Omental fat pad (tissue), 4 donors: ENCODE results near the gene OBSCN. TPM values are rescaled to one million over a fixed set of nuclear protein-coding genes. Genes with fewer than 3 reads are reported as not detected.
A peak's percentile ranks its signal among the peaks of the same experiment; 100 is the strongest.

Source experiments
- ATAC-seq: fragments of 150-250 bp; one replicate; pipeline ENCODE4 v1.9.1; 2016; ENCODE audit warnings: mild to moderate bottlenecking, moderate library complexity; ENCODE audit not compliant: low FRiP score
- DNase-seq: peaks from one replicate; pipeline ENCODE4 v3.0.0-alpha.2; 2019; ENCODE audit warnings: low spot score
- CTCF ChIP-seq, 3 donors: fragments of 450-650 bp; IDR thresholded peaks; one replicate each; pipeline ENCODE4 v1.5.1; 2016 to 2017; ENCODE audit warnings: antibody characterized with exemption in 3 of 3, mild to moderate bottlenecking in 3 of 3, moderate library complexity in 2 of 3
- total RNA-seq, 4 donors: library from RNA; depleted of rRNA; stranded (reverse); fragments of >200 nt; gene quantifications; one replicate each; pipeline ENCODE4 v1.1.0, GENCODE V29; 2016

Gene OBSCN
- total RNA-seq, 4 donors from 2014 or later: 5.4 to 26.0 (median 9.7) TPM

GRCh38 chr1:228383773-228384172 lies 175.9 kb downstream of the OBSCN start:
- ATAC-seq (no peak), DNase-seq (no peak)
- TF ChIP-seq CTCF (IDR thresholded peaks at IDR 0.05): no peak

- no peak for ATAC-seq
- no peak for TF ChIP-seq CTCF (IDR thresholded peaks at IDR 0.05)
- no peak for DNase-seq
Observed at GRCh38 chr1:228385232-228385631, 177.4 kb downstream of the OBSCN start.

GRCh38 chr1:228387321-228387720 lies 179.5 kb downstream of the OBSCN start:
- DNase-seq (no peak), ATAC-seq (no peak)
- no peak for TF ChIP-seq CTCF (IDR thresholded peaks at IDR 0.05)

- DNase-seq (no peak), ATAC-seq (no peak)
- no peak for TF ChIP-seq CTCF (IDR thresholded peaks at IDR 0.05)
Observed at GRCh38 chr1:228390649-228391048, 182.8 kb downstream of the OBSCN start.

GRCh38 chr1:228391411-228392020 lies 183.7 kb downstream of the OBSCN start:
- no peak for ATAC-seq
- TF ChIP-seq CTCF (IDR thresholded peaks at IDR 0.05): no peak
- no peak for DNase-seq

GRCh38 chr1:228392111-228392936 lies 184.5 kb downstream of the OBSCN start:
- ATAC-seq: no peak
- no peak for TF ChIP-seq CTCF (IDR thresholded peaks at IDR 0.05)
- DNase-seq: no peak

GRCh38 chr1:228393268-228393701 lies 185.4 kb downstream of the OBSCN start:
- no peak for TF ChIP-seq CTCF (IDR thresholded peaks at IDR 0.05)
- no peak for DNase-seq
- peak; percentile 83 for ATAC-seq
